ENCODE data around the gene PRKCG.

- TF ChIP-seq CTCF (IDR thresholded peaks at IDR 0.05) (no peak), POLR2A (IDR thresholded peaks at IDR 0.05) (no peak)
Observed at GRCh38 chr19:53898636-53899341, 16.8 kb downstream of the PRKCG start.

All from body of pancreas (tissue), 4 donors.